NK-92 (cell line): ENCODE measurements around the gene TPSB2.
"Not testable (repeated sequence)": the region's sequence is repeated elsewhere in the genome, so short reads cannot be mapped to it uniquely, and the experiment has no call there.

Experiments used
- DNase-seq: peaks from one replicate; lab custom pipeline; 2025; ENCODE audit not compliant: unreplicated experiment; lab: John Stamatoyannopoulos, UW

Gene TPSB2

DNA sequence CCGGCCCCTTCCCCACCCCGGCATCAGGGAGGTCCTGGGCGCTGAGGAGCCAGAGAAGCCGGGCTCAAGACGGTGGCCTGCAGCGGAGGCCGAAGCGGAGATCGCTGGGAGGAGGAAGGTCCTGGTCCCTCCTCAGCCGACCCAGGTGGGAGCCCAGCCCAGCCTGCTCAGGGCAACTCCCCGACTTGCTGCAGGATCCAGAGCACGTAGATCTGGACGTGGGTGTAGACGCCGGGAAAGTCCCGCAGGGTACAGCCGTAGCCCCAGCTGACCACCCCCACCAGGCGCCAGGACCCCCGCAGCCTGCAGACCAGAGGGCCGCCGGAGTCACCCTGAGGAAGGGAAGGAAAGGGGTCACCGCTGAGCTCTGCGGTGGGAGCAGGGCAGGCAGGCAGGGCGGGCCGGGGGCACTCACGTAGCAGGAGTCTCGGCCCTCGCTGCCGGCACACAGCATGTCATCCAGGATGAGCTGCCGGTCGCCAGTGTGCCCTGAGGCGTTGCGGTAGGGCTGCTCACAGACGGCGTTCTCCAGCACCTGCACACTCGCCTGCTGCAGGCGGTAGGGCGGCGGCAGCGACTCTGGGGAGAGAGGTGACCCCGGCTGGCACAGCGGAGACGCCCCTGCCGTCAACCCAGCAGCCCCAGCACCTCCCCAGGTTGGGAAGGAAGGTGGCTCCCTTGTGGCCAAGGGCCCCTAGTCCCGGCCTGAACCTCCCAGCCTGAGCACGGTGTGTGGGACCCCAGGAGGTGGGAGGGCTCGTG lies 31.3 kb upstream of the TPSB2 start:
- DNase-seq: no peak

- no peak for DNase-seq
These were observed 30.2 kb upstream of the TPSB2 start for GRCh38 chr16:1260101-1260680.

GRCh38 chr16:1259760-1260068 lies 29.7 kb upstream of the TPSB2 start:
- no peak for DNase-seq

DNA sequence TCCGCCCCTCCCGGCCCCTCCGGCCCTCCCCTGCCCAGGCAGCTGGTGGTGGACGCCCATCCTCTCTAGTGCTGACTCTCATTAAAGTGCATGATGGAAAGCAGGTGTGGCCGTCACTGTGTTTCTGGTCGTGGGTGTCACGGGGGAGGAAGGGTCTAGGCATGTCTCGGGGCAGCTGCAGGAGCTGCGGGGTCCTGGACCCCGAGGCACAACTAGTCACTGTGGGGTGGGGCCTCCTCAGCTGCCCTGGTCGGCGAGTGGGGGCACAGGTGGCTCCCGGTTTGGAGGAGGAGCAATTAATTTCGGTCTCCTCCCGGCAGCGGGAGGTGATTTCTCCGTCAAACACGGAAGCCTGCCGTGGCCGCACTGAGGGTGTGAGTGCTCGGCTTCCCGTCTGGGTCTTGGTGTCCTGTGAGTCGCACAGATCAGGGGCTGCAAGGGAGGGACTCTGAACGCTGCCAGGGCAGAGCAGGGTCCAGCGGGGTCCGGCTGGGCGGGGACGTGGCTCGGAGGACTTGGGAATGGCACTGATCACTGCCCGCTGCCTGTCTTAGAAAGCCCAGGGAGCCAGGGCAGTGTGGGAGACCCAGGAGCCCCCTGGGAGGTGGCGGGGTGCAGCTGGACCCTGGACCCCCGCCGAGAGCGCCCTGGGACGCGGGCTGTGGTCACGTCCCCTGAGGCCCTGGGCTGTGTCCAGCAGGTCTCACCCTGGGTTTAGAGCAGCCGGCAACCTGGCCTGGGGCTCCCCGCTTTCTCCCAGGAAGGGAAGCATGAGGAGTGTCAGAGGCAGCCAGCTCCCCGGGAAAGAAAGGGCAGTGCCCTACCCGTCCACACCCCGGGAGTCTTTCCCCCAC lies 29.1 kb upstream of the TPSB2 start:
- DNase-seq: no peak

- no peak for DNase-seq
These were observed 28.2 kb upstream of the TPSB2 start for GRCh38 chr16:1258225-1258600.

DNA sequence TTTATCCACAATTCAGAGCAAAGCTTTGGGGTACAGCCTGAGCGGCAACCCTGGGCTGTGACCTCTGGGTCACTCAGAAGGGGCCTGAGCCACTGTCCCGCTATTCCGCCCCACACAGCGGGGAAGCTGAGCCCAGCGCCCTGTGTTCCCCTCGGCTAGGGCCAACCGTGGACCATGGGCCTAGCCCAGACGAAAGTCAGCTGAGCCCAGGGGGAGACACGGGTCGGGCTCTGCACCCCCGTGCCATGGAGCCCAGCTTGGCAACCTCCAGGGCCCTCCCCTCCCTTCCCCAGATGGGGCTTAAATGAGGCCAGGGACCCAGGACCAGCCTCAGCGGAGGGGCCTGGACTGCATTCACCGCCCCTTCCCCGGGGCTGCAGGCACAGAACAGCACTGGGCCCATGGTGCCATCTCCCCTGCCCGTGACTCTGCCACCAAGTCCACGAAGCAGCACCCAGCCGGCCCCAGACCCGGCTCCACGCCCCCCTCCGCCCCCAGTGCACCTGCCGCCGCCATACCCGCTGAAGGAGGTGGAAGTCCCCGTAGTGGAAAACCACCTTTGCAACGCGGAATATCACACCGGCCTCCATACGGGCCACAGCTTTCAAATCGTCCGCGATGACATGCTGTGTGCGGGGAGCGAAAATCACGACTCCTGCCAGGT lies 27.7 kb upstream of the TPSB2 start:
- no peak for DNase-seq

- no peak for DNase-seq
These were observed 26.9 kb upstream of the TPSB2 start for GRCh38 chr16:1256874-1257322.

GRCh38 chr16:1256296-1256873 lies 26.4 kb upstream of the TPSB2 start:
- DNase-seq: not testable (repeated sequence)

- DNase-seq: not testable (repeated sequence)
These were observed 25.5 kb upstream of the TPSB2 start, which contains the start of gene TPSD1 for GRCh38 chr16:1255276-1256122. TSS of gene TPSD1 (plus strand) at chr16:1256069. CDS start at chr16:1256281, 212 bp downstream.

DNA sequence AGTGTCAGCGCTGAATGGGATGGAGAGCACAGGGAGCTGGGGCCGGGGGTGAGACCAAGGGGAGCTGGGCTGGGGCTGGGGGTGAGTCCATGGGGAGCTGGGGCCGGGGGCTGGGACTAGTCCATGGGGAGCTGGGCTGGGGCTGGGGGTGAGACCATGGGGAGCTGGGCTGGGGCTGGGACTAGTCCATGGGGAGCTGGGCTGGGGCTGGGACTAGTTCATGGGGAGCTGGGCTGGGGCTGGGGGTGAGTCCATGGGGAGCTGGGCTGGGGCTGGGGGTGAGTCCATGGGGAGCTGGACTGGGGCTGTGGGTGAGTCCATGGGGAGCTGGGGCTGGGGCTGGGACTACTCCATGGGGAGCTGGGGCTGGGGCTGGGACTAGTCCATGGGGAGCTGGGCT lies 24.8 kb upstream of the TPSB2 start:
- DNase-seq: not testable (repeated sequence)

GRCh38 chr16:1253701-1254364 lies 23.8 kb upstream of the TPSB2 start:
- DNase-seq: not testable (repeated sequence)

GRCh38 chr16:1249031-1249755 lies 19.2 kb upstream of the TPSB2 start:
- not testable (repeated sequence) for DNase-seq

GRCh38 chr16:1247903-1248537 lies 18.0 kb upstream of the TPSB2 start:
- DNase-seq: not testable (repeated sequence)

DNA sequence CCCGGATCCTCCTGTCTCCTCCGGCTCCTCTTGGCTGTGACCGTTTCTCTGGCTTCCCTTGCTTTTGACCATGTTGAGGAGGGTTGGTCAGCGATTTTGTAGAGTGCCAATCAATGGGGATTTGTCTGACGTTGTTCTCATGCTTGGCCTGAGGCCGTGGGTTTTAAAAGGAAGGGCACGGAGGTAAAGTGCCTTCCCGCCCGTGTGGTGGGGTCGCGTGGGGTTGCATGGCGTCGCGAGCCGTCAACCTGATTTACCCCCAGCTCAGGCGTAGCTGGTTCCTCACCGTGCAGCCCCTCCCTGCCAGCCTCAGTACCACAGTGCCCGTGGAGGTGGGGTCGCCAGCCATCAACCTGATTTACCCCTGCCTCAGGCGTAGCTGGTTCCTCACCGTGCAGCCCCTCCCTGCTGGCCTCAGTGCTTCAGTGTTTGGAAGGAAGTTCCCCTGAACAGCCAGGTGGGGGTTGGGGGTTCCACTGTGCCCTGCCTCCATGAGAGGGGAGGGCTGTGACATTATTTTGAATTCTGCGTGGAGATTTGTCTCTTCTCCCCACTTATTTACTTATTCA lies 15.6 kb upstream of the TPSB2 start:
- DNase-seq: no peak

DNA sequence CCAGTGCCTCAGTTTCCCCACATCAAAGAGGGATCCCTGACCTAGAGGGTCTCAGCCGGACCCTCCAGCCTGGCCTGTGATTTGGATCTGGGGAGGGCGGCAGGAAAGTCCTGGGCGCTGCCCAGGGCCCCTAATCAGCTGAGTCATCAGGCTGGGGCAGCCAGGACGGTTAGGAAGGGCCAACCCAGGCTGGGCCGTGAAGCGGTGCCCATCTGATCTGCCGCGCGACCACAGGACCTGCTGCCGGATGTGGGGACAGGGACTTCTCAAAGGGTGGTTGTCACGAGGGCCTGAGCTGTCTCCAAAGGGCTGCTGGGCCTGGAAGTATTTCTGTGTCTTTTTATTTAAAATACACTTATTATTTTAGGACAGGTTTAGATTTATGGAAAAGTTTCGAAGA lies 14.9 kb upstream of the TPSB2 start:
- DNase-seq: no peak

DNA sequence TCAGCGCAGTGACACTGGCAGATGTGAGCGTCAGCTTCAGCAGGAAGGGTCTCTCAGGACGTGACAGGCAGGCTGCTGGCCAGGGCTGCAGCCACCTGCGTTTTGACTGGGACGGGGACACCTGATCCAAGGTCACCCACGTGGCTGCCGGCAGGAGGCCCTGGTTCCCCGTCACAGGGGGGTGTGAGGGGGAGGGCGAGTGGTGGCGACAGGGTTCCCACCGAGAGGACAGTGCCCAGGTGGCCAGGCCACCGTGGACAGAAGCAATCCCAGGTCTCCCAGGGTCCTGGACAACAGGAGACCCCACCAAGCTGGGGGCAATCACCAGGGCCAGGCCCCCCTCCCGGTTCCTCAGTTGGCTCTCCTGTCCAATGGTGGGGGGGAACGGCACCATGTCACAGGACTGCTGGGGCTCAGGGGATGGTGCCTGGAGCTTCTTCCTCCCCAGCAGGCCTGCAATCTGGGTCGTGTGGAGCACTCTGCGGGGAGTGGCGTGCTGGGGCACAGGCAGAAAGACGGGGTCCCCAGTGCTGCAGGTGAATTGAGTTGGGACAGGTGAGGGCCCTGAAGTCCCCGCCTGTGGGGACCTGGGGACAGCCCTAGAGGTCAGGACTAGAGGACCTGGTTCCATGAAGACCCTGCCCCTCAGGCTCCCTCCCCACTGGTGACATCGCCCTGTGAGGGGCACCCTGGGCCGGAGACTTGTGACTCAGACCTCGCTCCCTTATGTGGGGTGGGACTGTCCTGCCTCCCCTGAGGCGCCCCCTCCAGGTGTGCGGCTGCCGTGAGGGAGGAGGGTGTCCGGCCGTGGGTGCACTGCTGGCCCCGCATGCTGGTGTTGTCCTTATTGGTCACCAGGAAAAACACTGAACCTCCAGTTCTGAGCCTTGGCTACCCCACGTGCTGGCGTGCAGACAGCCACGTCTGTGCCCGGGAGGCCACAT lies 14.2 kb upstream of the TPSB2 start:
- DNase-seq: not testable (repeated sequence)

- not testable (repeated sequence) for DNase-seq
These were observed 13.4 kb upstream of the TPSB2 start for GRCh38 chr16:1243363-1243762.
